Stomach (tissue), 4 donors: Measurements from ENCODE around the gene GAB1.

Experiments used
- EP300 ChIP-seq: sonication (generic); formaldehyde crosslinking; IDR thresholded peaks from one replicate; pipeline ENCODE4 v1.6.1; 2017; ENCODE audit warnings: antibody characterized with exemption
- POLR2A ChIP-seq, 4 donors: fragments of 450-650 bp; IDR thresholded peaks; one replicate each; pipeline ENCODE4 v1.6.1; 2016; ENCODE audit warnings: antibody characterized with exemption in 4 of 4, control low read depth in 2 of 4, mild to moderate bottlenecking in 1 of 4, moderate library complexity in 1 of 4
- POLR2AphosphoS5 ChIP-seq, 3 donors: sonication (generic); formaldehyde crosslinking; IDR thresholded peaks; one replicate each; pipeline ENCODE4 v1.6.1; 2016; ENCODE audit warnings: antibody characterized with exemption in 3 of 3
- TF ChIP-seq, protein P1 (sequence below), 7 experiments: fragments of 450-650 bp in 4 of 7; fragments of 200-600 bp in 3 of 7; sonication (generic) in 3 of 7; IDR thresholded peaks; one replicate each; pipeline ENCODE4 v1.5.1; 2016 to 2019; ENCODE audit warnings: antibody characterized with exemption in 7 of 7, control low read depth in 2 of 7, mild to moderate bottlenecking in 1 of 7

DNA sequence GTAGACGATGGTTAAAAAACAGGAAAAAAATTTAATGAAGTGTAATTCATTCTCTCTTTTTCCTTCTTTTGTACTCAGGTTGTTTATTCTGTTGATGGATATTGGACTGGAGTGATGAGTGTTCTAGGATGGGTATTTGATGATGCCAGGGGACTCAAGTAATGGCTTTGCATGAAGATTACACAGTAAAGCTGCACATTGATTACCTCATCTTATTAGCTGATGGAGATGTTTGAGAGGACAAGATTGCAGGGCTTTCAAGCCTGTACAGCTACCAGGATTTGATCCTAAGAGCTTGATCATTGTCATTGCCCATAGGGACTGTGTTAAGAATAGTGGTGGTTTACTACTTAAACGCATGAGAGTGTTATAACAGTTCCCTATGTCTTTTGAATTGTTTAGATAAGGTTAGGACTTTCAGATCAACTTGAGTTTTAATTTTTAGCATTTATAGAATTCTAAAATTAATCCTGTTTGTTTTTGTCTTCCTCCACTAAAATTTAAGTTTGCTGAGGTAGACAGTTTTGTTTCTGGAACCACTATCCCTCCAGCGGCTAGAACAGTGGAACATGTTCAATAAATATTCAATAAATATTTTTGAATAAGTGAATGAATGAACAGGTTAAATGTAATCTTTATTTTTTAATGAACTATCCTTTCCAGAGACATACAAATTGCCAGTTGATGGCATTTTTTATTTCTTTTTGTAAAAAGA, 58.2 kb downstream of the GAB1 start:
- no peak for TF ChIP-seq POLR2A (IDR thresholded peaks at IDR 0.05)
- TF ChIP-seq, protein P1, sequence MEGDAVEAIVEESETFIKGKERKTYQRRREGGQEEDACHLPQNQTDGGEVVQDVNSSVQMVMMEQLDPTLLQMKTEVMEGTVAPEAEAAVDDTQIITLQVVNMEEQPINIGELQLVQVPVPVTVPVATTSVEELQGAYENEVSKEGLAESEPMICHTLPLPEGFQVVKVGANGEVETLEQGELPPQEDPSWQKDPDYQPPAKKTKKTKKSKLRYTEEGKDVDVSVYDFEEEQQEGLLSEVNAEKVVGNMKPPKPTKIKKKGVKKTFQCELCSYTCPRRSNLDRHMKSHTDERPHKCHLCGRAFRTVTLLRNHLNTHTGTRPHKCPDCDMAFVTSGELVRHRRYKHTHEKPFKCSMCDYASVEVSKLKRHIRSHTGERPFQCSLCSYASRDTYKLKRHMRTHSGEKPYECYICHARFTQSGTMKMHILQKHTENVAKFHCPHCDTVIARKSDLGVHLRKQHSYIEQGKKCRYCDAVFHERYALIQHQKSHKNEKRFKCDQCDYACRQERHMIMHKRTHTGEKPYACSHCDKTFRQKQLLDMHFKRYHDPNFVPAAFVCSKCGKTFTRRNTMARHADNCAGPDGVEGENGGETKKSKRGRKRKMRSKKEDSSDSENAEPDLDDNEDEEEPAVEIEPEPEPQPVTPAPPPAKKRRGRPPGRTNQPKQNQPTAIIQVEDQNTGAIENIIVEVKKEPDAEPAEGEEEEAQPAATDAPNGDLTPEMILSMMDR (IDR thresholded peaks at IDR 0.05) = no peak
- TF ChIP-seq POLR2AphosphoS5 (IDR thresholded peaks at IDR 0.05) = no peak
- no peak for TF ChIP-seq EP300
